Adrenal gland (tissue), 5 donors: ENCODE results near the gene CGAS.

Experiments used
- CTCF ChIP-seq, 6 experiments: fragments of 450-650 bp in 4 of 6; fragments of 200-600 bp in 2 of 6; sonication (generic) in 1 of 6; IDR thresholded peaks; 1 replicate in 5 of 6; 2 replicates in 1 of 6; pipeline versions ENCODE4 v1.5.1 to v1.8.0; 2016 to 2021; ENCODE audit warnings: antibody characterized with exemption in 6 of 6, mild to moderate bottlenecking in 2 of 6, moderate library complexity in 1 of 6
- POLR2A ChIP-seq, 2 donors: fragments of 450-650 bp; IDR thresholded peaks; one replicate each; pipeline ENCODE4 v1.6.1; 2017; ENCODE audit warnings: antibody characterized with exemption in 2 of 2, mild to moderate bottlenecking in 2 of 2, moderate library complexity in 1 of 2
- donor health status: DM: no; HTN: no; CAD: no.

- TF ChIP-seq CTCF (IDR thresholded peaks at IDR 0.05) (no peak), POLR2A (IDR thresholded peaks at IDR 0.05) (no peak)
Observed at GRCh38 chr6:73443555-73443954, 8.5 kb downstream of the CGAS start.
